Panc1 (cell line): ENCODE data around the gene CREB3L1. TPM values are rescaled to one million over a fixed set of nuclear protein-coding genes. Genes with fewer than 3 reads are reported as not detected.
A peak's percentile ranks its signal among the peaks of the same experiment; 100 is the strongest.

Experiments used
- ATAC-seq: fragments of 200-7000 bp; cut with Tn5 transposase; 2 replicates; pipeline ENCODE4 v1.9.1; 2020; ENCODE audit warnings: mild to moderate bottlenecking, moderate library complexity
- BruUV-seq: library from RNA; stranded (reverse); fragments of 400-500 nt; replicated peaks from 2 replicates; lab custom pipeline; 2021; lab: Mats Ljungman, UMichigan
- CTCF ChIA-PET: fragments of 300-600 bp; sonication (Branson Sonifier 250); formaldehyde crosslinking; loops from one replicate; lab custom pipeline; 2022; ENCODE audit warnings: antibody characterized with exemption; lab: Charles Lee
- POLR2A ChIA-PET: fragments of 300-600 bp; sonication (Branson Sonifier 250); formaldehyde crosslinking; loops from one replicate; lab custom pipeline; 2022; ENCODE audit warnings: antibody characterized with exemption; lab: Charles Lee
- DNase-seq: peaks from one replicate; pipeline ENCODE4 v3.0.0-alpha.2; 2010; ENCODE audit warnings: low read depth, low spot score
- H3K27ac ChIP-seq: 2 replicates; pipeline ENCODE4 v1.5.1; 2011; ENCODE audit warnings: mild to moderate bottlenecking, low read length, inconsistent platforms
- H3K27me3 ChIP-seq: fragments of 200-500 bp; sonication (Bioruptor generic); 2 replicates; pipeline ENCODE4 v1.6.0; 2014; ENCODE audit warnings: low read length, inconsistent platforms; ENCODE audit not compliant: control insufficient read depth, insufficient read depth
- H3K36me3 ChIP-seq: fragments of 200-500 bp; sonication (Bioruptor generic); 2 replicates; pipeline ENCODE4 v1.5.1; 2014; ENCODE audit warnings: inconsistent platforms, mild to moderate bottlenecking, low read length, moderate library complexity; ENCODE audit not compliant: control insufficient read depth, insufficient read depth
- H3K4me1 ChIP-seq: 2 replicates; pipeline ENCODE4 v1.5.1; 2011; ENCODE audit warnings: inconsistent platforms, mild to moderate bottlenecking, low read length, moderate library complexity; ENCODE audit not compliant: control insufficient read depth, insufficient read depth
- H3K4me3 ChIP-seq, 2 experiments: 2 replicates each; pipeline ENCODE4 v1.5.1; 2011 to 2012; ENCODE audit warnings: low read depth in 2 of 2, low read length in 2 of 2, mild to moderate bottlenecking in 2 of 2, inconsistent platforms in 1 of 2, moderate library complexity in 1 of 2
- H3K9me3 ChIP-seq: fragments of 200-500 bp; sonication (Bioruptor generic); 2 replicates; pipeline ENCODE4 v1.5.1; 2014; ENCODE audit warnings: low read depth, mild to moderate bottlenecking, inconsistent platforms, low read length, moderate library complexity; ENCODE audit not compliant: control insufficient read depth, insufficient read depth
- POLR2AphosphoS5 ChIP-seq: IDR thresholded peaks from 2 replicates; pipeline ENCODE4 v1.6.1; 2012; ENCODE audit warnings: mild to moderate bottlenecking, low read depth, low read length, moderate library complexity
- SIN3A ChIP-seq: IDR thresholded peaks from 2 replicates; pipeline ENCODE4 v1.6.1; 2012; ENCODE audit warnings: low read depth, mild to moderate bottlenecking, low read length, moderate library complexity, borderline replicate concordance; ENCODE audit not compliant: insufficient read depth
- TCF7L2 ChIP-seq: IDR thresholded peaks from 2 replicates; pipeline ENCODE4 v1.6.1; 2011; ENCODE audit warnings: mild to moderate bottlenecking, low read depth, low read length, inconsistent platforms
- in situ Hi-C: cut with HindIII; loops from 2 replicates; pipeline ENCODE4 v1.10.0; 2016; ENCODE audit warnings: low sequenced_read_pairs, low pct_unique_long_range_greater_than_20kb
- intact Hi-C: fragments of 100-400 bp; cut with micrococcal nuclease; formaldehyde crosslinking; loops from one replicate; pipeline ENCODE4 v1.10.0; 2022; ENCODE audit not compliant: unreplicated experiment
- total RNA-seq: library from RNA; stranded (reverse); gene quantifications from one replicate; pipeline ENCODE4 v1.2.1, GENCODE V29; 2021; ENCODE audit not compliant: unreplicated experiment
- TF ChIP-seq, protein P1 (sequence below): fragments of 450-650 bp; IDR thresholded peaks from 2 replicates; pipeline ENCODE4 v1.5.1; 2017; ENCODE audit warnings: mild to moderate bottlenecking
- TF ChIP-seq, protein P2 (sequence below), 2 experiments: IDR thresholded peaks; 2 replicates each; pipeline ENCODE4 v1.6.1; 2011 to 2012; ENCODE audit warnings: low read depth in 2 of 2, control low read depth in 1 of 2, low read length in 1 of 2, mild to moderate bottlenecking in 1 of 2, moderate library complexity in 1 of 2; ENCODE audit not compliant: insufficient read depth in 1 of 2

The CREB3L1 gene
- total RNA-seq, 1 experiment from 2014 or later: 35.6 TPM

DNA sequence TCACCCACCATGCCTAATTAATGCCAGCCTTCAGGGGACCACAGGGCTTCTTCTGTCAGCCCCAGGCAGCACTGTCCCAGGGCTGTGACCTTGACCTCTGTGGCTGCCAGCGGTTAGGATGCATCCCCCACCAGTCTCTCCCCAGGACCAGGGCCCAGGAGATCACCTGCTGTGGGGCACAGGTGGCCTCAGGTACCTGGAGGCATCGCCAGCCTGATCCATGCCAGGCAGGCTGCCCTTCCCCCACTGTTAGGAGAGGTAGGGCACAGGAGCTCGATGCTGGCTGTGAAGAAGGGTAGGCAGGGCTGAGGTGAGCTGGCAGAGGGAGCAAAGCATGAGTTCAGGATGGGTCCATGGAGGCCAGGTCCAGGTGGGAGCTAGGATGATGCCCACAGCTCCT, 87.3 kb downstream of the CREB3L1 start:
- TF ChIP-seq, protein P1, sequence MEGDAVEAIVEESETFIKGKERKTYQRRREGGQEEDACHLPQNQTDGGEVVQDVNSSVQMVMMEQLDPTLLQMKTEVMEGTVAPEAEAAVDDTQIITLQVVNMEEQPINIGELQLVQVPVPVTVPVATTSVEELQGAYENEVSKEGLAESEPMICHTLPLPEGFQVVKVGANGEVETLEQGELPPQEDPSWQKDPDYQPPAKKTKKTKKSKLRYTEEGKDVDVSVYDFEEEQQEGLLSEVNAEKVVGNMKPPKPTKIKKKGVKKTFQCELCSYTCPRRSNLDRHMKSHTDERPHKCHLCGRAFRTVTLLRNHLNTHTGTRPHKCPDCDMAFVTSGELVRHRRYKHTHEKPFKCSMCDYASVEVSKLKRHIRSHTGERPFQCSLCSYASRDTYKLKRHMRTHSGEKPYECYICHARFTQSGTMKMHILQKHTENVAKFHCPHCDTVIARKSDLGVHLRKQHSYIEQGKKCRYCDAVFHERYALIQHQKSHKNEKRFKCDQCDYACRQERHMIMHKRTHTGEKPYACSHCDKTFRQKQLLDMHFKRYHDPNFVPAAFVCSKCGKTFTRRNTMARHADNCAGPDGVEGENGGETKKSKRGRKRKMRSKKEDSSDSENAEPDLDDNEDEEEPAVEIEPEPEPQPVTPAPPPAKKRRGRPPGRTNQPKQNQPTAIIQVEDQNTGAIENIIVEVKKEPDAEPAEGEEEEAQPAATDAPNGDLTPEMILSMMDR: no peak
- TF ChIP-seq, protein P2, sequence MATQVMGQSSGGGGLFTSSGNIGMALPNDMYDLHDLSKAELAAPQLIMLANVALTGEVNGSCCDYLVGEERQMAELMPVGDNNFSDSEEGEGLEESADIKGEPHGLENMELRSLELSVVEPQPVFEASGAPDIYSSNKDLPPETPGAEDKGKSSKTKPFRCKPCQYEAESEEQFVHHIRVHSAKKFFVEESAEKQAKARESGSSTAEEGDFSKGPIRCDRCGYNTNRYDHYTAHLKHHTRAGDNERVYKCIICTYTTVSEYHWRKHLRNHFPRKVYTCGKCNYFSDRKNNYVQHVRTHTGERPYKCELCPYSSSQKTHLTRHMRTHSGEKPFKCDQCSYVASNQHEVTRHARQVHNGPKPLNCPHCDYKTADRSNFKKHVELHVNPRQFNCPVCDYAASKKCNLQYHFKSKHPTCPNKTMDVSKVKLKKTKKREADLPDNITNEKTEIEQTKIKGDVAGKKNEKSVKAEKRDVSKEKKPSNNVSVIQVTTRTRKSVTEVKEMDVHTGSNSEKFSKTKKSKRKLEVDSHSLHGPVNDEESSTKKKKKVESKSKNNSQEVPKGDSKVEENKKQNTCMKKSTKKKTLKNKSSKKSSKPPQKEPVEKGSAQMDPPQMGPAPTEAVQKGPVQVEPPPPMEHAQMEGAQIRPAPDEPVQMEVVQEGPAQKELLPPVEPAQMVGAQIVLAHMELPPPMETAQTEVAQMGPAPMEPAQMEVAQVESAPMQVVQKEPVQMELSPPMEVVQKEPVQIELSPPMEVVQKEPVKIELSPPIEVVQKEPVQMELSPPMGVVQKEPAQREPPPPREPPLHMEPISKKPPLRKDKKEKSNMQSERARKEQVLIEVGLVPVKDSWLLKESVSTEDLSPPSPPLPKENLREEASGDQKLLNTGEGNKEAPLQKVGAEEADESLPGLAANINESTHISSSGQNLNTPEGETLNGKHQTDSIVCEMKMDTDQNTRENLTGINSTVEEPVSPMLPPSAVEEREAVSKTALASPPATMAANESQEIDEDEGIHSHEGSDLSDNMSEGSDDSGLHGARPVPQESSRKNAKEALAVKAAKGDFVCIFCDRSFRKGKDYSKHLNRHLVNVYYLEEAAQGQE (IDR thresholded peaks at IDR 0.05; ENCODE audit: insufficient read depth in 1 of 2, low read depth in 2 of 2, low read length in 1 of 2): no peak
- no peaks in the 10 kb centered on the region for H3K27me3 ChIP-seq
- ChIA-PET CTCF (interaction anchor here (1.3 kb wide), 1 partner anchor 26 kb away, joined by 5 read pairs; no protein-coding TSS in a partner anchor), POLR2A (no interaction called here)
- H3K27ac ChIP-seq: peak overlapping the region; percentile 95
- no TSS peak for BruUV-seq
- no peak for ATAC-seq
- H3K36me3 ChIP-seq: peaks cover 4% of the 10 kb centered on the region; the same call in 1 of the 2 replicates
- no peak overlapping the region for H3K4me3 ChIP-seq
- DNase-seq: no peak
- in situ Hi-C loops (no loop called here), intact Hi-C loops (no loop called here)
- no peaks in the 10 kb centered on the region for H3K9me3 ChIP-seq
- H3K4me1 ChIP-seq: peaks cover 68% of the 10 kb centered on the region

DNA sequence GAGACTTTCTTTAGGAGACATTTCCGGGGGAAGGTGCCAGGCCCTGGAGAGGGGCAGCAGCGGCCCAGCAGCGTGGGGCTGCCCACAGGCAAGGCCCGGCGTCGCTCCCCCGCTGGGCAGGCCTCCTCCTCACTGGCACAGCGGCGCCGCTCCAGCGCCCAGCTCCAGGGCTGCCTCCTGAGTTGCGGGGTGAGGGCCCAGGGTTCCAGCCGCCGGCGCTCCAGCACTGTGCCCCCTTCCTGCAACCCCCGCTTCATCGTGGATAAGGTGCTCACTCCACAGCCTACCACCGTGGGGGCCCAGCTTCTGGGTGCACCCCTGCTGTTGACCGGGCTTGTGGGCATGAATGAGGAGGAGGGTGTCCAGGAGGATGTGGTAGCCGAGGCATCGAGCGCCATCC, 88.8 kb downstream of the CREB3L1 start:
- BruUV-seq: no TSS peak
- H3K4me1 ChIP-seq: peaks cover 61% of the 10 kb centered on the region
- peak overlapping the region; percentile 59 for H3K27ac ChIP-seq
- ChIA-PET POLR2A (interaction anchor here (0.5 kb wide), 1 partner anchor 16 kb away, joined by 4 read pairs; no protein-coding TSS in a partner anchor), CTCF (interaction anchor here (1.1 to 1.3 kb wide), 2 partner anchors 14 to 24 kb away, joined by 5 to 6 read pairs; no protein-coding TSS in a partner anchor)
- intact Hi-C loops: no loop called here
- H3K4me3 ChIP-seq: no peak overlapping the region
- ATAC-seq: no peak
- TF ChIP-seq TCF7L2: no peak
- TF ChIP-seq, protein P1: no peak
- TF ChIP-seq, protein P2 (IDR thresholded peaks at IDR 0.05; ENCODE audit: insufficient read depth in 1 of 2, low read depth in 2 of 2, low read length in 1 of 2): no peak
- TF ChIP-seq SIN3A: no peak
- TF ChIP-seq POLR2AphosphoS5: no peak
- in situ Hi-C loops: no loop called here
- no peaks in the 10 kb centered on the region for H3K9me3 ChIP-seq
- peaks cover 4% of the 10 kb centered on the region; the same call in 1 of the 2 replicates for H3K36me3 ChIP-seq
- H3K27me3 ChIP-seq: no peaks in the 10 kb centered on the region
- no peak for DNase-seq
